HepG2 (cell line): ENCODE results near the gene PRPF18. TPM values are rescaled to one million over a fixed set of nuclear protein-coding genes. Genes with fewer than 3 reads are reported as not detected.
A peak's percentile ranks its signal among the peaks of the same experiment; 100 is the strongest.

ENCODE experiments used
- DR1 ChIP-seq: sonication (generic); formaldehyde crosslinking; IDR thresholded peaks from 2 replicates; pipeline ENCODE4 v1.8.0; 2021; ENCODE audit warnings: mild to moderate bottlenecking, missing genetic modification reagents, inconsistent platforms
- ETV6 ChIP-seq: sonication (generic); formaldehyde crosslinking; conservative IDR thresholded peaks from 2 replicates; pipeline ENCODE4 v1.4.0; 2020; ENCODE audit warnings: missing genetic modification reagents
- GFI1 ChIP-seq: sonication (generic); formaldehyde crosslinking; IDR thresholded peaks from 2 replicates; pipeline ENCODE4 v1.5.0; 2020; ENCODE audit warnings: missing genetic modification reagents, mild to moderate bottlenecking, borderline replicate concordance
- MNT ChIP-seq: fragments of 450-650 bp; IDR thresholded peaks from 2 replicates; pipeline ENCODE4 v1.6.1; 2016
- MTA1 ChIP-seq: sonication (generic); formaldehyde crosslinking; IDR thresholded peaks from 2 replicates; pipeline ENCODE4 v1.4.0; 2020; ENCODE audit warnings: missing genetic modification reagents, mild to moderate bottlenecking, borderline replicate concordance
- NR2F1 ChIP-seq, 2 experiments: fragments of 450-650 bp in 1 of 2; formaldehyde crosslinking in 1 of 2; IDR thresholded peaks; 2 replicates each; pipeline versions ENCODE4 v1.5.0 to v1.6.1; 2016 to 2020; ENCODE audit warnings: mild to moderate bottlenecking in 1 of 2, missing compliant biosample characterization in 1 of 2, missing genetic modification reagents in 1 of 2, moderate library complexity in 1 of 2
- PITX1 ChIP-seq: sonication (generic); formaldehyde crosslinking; IDR thresholded peaks from 2 replicates; pipeline ENCODE4 v1.5.1; 2020; ENCODE audit warnings: mild to moderate bottlenecking, missing genetic modification reagents
- SNAPC4 ChIP-seq: sonication (generic); formaldehyde crosslinking; IDR thresholded peaks from 2 replicates; pipeline ENCODE4 v1.4.0; 2020; ENCODE audit warnings: mild to moderate bottlenecking, missing genetic modification reagents
- SPEN ChIP-seq: sonication (generic); formaldehyde crosslinking; IDR thresholded peaks from 2 replicates; pipeline ENCODE4 v1.5.1; 2020; ENCODE audit warnings: low read depth, mild to moderate bottlenecking, missing genetic modification reagents
- XRCC5 ChIP-seq: fragments of 200-400 bp; formaldehyde crosslinking; optimal IDR thresholded peaks from 2 replicates; pipeline ENCODE3; 2017; ENCODE audit warnings: mild to moderate bottlenecking, low read length
- ZNF10 ChIP-seq: sonication (generic); formaldehyde crosslinking; IDR thresholded peaks from 2 replicates; pipeline ENCODE4 v1.4.0; 2020; ENCODE audit warnings: mild to moderate bottlenecking, low read depth, missing genetic modification reagents, borderline replicate concordance
- ZNF17 ChIP-seq: sonication (generic); formaldehyde crosslinking; IDR thresholded peaks from 2 replicates; pipeline ENCODE4 v1.5.0; 2020; ENCODE audit warnings: mild to moderate bottlenecking, missing genetic modification reagents
- ZNF496 ChIP-seq: sonication (generic); formaldehyde crosslinking; IDR thresholded peaks from 2 replicates; pipeline ENCODE4 v1.8.1; 2023; ENCODE audit warnings: mild to moderate bottlenecking, moderate library complexity, missing genetic modification reagents; ENCODE audit not compliant: insufficient replicate concordance
- ZNF746 ChIP-seq: sonication (generic); formaldehyde crosslinking; IDR thresholded peaks from 2 replicates; pipeline ENCODE4 v1.8.0; 2022; ENCODE audit warnings: mild to moderate bottlenecking, missing genetic modification reagents
- ZNF781 ChIP-seq: sonication (generic); formaldehyde crosslinking; IDR thresholded peaks from 2 replicates; pipeline ENCODE4 v1.5.1; 2020; ENCODE audit warnings: borderline replicate concordance, mild to moderate bottlenecking, missing genetic modification reagents; ENCODE audit errors: not compliant biosample characterization
- ZZZ3 ChIP-seq: sonication (generic); formaldehyde crosslinking; IDR thresholded peaks from 2 replicates; pipeline ENCODE4 v1.4.0; 2020; ENCODE audit warnings: missing genetic modification reagents, mild to moderate bottlenecking, borderline replicate concordance
- polyA plus RNA-seq, 8 experiments: library from polyadenylated mRNA; depleted of rRNA in 3 of 8; stranded (reverse) in 7 of 8; unstranded in 1 of 8; fragments of >200 nt; fragmentation: Illumina TruSeq in 4 of 8; extraction: Trizol in 4 of 8; gene quantifications; 2 replicates each; pipeline versions ENCODE4 v1.2.1 to v1.2.3, GENCODE V29; 2011 to 2016; ENCODE audit warnings: low read depth in 4 of 8, missing spikeins in 1 of 8, mixed read lengths in 1 of 8; ENCODE audit not compliant: insufficient read depth in 1 of 8
- total RNA-seq, 5 experiments: library from RNA; depleted of rRNA; stranded (reverse); fragments of >200 nt; fragmentation: Illumina TruSeq; extraction: Trizol; gene quantifications; 2 replicates each; pipeline ENCODE4 v1.2.3, GENCODE V29; 2016; ENCODE audit warnings: low read depth in 1 of 5
- TF ChIP-seq, protein P1 (sequence below): sonication (generic); formaldehyde crosslinking; IDR thresholded peaks from 2 replicates; pipeline ENCODE4 v1.4.0; 2020; ENCODE audit warnings: missing genetic modification reagents, mild to moderate bottlenecking, borderline replicate concordance
- TF ChIP-seq, protein P2 (sequence below): IDR thresholded peaks from 2 replicates; pipeline ENCODE4 v1.6.1; 2018; ENCODE audit warnings: missing genetic modification reagents

The PRPF18 gene
- total and polyA plus RNA-seq, 2 of the 13 experiments (the other 11 are each of a cell fraction or from before 2014, with no cell fraction given): 6.1 to 17.2 TPM

DNA sequence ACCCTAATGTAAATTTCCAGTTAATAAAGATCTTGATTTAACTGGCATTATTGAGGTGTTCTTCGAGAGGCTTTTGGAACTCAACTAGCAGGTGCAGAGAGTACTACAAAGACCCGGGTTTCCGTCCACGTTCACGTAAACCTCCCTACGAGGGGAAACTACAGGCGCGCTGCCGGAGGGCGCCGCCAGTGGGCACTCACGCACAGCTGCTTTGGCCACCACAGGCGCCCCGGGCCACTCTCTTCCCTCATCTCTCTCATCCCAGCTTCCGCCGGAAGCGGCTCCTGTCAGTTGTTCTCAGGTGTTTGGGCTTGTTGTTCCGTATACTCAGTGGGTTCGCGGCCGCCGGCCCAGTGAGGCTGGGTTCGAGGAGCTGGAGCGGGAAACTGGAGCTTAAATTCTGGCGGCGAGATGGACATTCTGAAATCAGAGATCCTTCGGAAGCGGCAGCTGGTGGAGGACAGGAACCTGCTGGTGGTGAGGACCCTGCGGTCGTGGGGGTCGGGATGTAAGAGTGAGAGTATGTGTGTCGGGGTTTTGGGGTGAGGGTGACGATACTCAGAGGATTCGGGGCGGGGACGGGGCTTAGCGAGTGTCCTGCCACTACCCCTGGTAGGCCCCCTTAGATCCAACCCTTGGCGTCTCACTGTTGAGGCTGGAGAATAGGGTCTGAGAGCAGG lies at the start of gene PRPF18 (continued):
- TF ChIP-seq ZZZ3 (CRISPR knock-in tag) (peak; percentile 66; the same call in 1 of the 2 replicates), ZNF17 (CRISPR knock-in tag) (no peak), PITX1 (CRISPR knock-in tag) (peak; percentile 57; the same call in 1 of the 2 replicates), GFI1 (peak; percentile 38; the same call in 1 of the 2 replicates), SPEN (CRISPR knock-in tag) (peak; percentile 93; the same call in 1 of the 2 replicates), ZNF746 (CRISPR knock-in tag) (no peak), NR2F1 (CRISPR knock-in tag; IDR thresholded peaks at IDR 0.05) (no peak), ZNF10 (CRISPR knock-in tag) (no peak), ETV6 (CRISPR knock-in tag) (no peak), MNT (no peak), ZNF496 (CRISPR knock-in tag) (no peak), XRCC5 (peak; percentile 99), SNAPC4 (no peak), ZNF781 (CRISPR knock-in tag) (peak; percentile 82), DR1 (CRISPR knock-in tag) (no peak), MTA1 (CRISPR knock-in tag) (no peak)
- TF ChIP-seq, protein P1, sequence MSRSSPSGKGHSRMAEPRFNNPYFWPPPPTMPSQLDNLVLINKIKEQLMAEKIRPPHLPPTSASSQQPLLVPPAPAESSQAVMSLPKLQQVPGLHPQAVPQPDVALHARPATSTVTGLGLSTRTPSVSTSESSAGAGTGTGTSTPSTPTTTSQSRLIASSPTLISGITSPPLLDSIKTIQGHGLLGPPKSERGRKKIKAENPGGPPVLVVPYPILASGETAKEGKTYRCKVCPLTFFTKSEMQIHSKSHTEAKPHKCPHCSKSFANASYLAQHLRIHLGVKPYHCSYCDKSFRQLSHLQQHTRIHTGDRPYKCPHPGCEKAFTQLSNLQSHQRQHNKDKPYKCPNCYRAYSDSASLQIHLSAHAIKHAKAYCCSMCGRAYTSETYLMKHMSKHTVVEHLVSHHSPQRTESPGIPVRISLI (CRISPR knock-in tag): no peak
- TF ChIP-seq, protein P2, sequence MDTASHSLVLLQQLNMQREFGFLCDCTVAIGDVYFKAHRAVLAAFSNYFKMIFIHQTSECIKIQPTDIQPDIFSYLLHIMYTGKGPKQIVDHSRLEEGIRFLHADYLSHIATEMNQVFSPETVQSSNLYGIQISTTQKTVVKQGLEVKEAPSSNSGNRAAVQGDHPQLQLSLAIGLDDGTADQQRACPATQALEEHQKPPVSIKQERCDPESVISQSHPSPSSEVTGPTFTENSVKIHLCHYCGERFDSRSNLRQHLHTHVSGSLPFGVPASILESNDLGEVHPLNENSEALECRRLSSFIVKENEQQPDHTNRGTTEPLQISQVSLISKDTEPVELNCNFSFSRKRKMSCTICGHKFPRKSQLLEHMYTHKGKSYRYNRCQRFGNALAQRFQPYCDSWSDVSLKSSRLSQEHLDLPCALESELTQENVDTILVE (CRISPR knock-in tag): peak; percentile 78; the same call in 1 of the 2 replicates
